NCI-H774 (cell line): ENCODE measurements around the gene MGAT3.

ENCODE experiments used
- DNase-seq: peaks from one replicate; lab custom pipeline; 2025; lab: John Stamatoyannopoulos, UW

The MGAT3 gene

GRCh38 chr22:39530116-39530515, 73.3 kb downstream of the MGAT3 start:
- DNase-seq: no peak

GRCh38 chr22:39530692-39531331, 74.0 kb downstream of the MGAT3 start:
- DNase-seq: no peak

- DNase-seq: peak; percentile 94
Observed at GRCh38 chr22:39532215-39533073, 75.6 kb downstream of the MGAT3 start, which contains the start of gene RPS19BP1. Gene RPS19BP1 (minus strand): TSS chr22:39532748. CDS start chr22:39532738, 10 bp downstream.

- DNase-seq: no peak
Observed at GRCh38 chr22:39534092-39534506, 77.3 kb downstream of the MGAT3 start.

GRCh38 chr22:39534591-39535356, 78.0 kb downstream of the MGAT3 start:
- peak; percentile 30 for DNase-seq

- no peak for DNase-seq
Observed at GRCh38 chr22:39535357-39535725, 78.5 kb downstream of the MGAT3 start.

- no peak for DNase-seq
Observed at GRCh38 chr22:39535831-39536449, 79.1 kb downstream of the MGAT3 start.

- DNase-seq: no peak
Observed at GRCh38 chr22:39536711-39537110, 79.9 kb downstream of the MGAT3 start.

GRCh38 chr22:39537975-39538374, 81.2 kb downstream of the MGAT3 start:
- no peak for DNase-seq
